IMR-90 (cell line): Measurements from ENCODE around the gene CD99L2. TPM values are rescaled to one million over a fixed set of nuclear protein-coding genes. Genes with fewer than 3 reads are reported as not detected.

Source experiments
- ATAC-seq: fragments of 200-7000 bp; cut with Tn5 transposase; 2 replicates; pipeline ENCODE4 v1.9.1; 2020; ENCODE audit warnings: low read depth, mild to moderate bottlenecking, moderate library complexity
- BruUV-seq: library from RNA; stranded (reverse); fragments of 400-500 nt; replicated peaks from 2 replicates; lab custom pipeline; 2021; lab: Mats Ljungman, UMichigan
- CTCF ChIA-PET: fragments of 300-600 bp; formaldehyde crosslinking; extraction: SDS; loops from one replicate; lab custom pipeline; 2021; ENCODE audit warnings: antibody characterized with exemption; lab: Yijun Ruan, JAX
- POLR2A ChIA-PET: fragments of 300-600 bp; sonication (Branson Sonifier 250); formaldehyde crosslinking; loops from one replicate; lab custom pipeline; 2022; ENCODE audit warnings: antibody characterized with exemption; ENCODE audit not compliant: unreplicated experiment; lab: Charles Lee
- DNase-seq: peaks from one replicate; pipeline ENCODE4 v3.0.0; 2013
- H2AFZ ChIP-seq: replicated peaks from 2 replicates; pipeline ENCODE3; 2013; ENCODE audit warnings: low read length, mild to moderate bottlenecking; ENCODE audit not compliant: poor library complexity
- H2AK5ac ChIP-seq: 2 replicates; pipeline ENCODE4 v1.6.1; 2013; ENCODE audit warnings: low read depth, low read length, inconsistent platforms
- H2AK9ac ChIP-seq: replicated peaks from 2 replicates; pipeline ENCODE3; 2013; ENCODE audit warnings: mild to moderate bottlenecking, low read depth, low read length, moderate library complexity; ENCODE audit not compliant: poor library complexity
- H2BK120ac ChIP-seq: 2 replicates; pipeline ENCODE4 v1.6.1; 2013; ENCODE audit warnings: low read depth, low read length, inconsistent platforms
- H2BK15ac ChIP-seq: 3 replicates; pipeline ENCODE4 v1.6.1; 2013; ENCODE audit warnings: low read depth, low read length, inconsistent platforms
- H2BK20ac ChIP-seq: 2 replicates; pipeline ENCODE4 v1.6.1; 2013; ENCODE audit warnings: low read depth, mild to moderate bottlenecking, inconsistent platforms, low read length, moderate library complexity
- H2BK5ac ChIP-seq: 2 replicates; pipeline ENCODE4 v1.6.1; 2013; ENCODE audit warnings: mild to moderate bottlenecking, low read depth, low read length, inconsistent platforms; ENCODE audit not compliant: poor library complexity, severe bottlenecking
- H3K14ac ChIP-seq: replicated peaks from 2 replicates; pipeline ENCODE4 v1.6.1; 2013; ENCODE audit warnings: low read depth, low read length, inconsistent platforms
- H3K18ac ChIP-seq: 2 replicates; pipeline ENCODE4 v1.6.1; 2013; ENCODE audit warnings: low read depth, low read length, control low read depth
- H3K23ac ChIP-seq: 2 replicates; pipeline ENCODE4 v1.6.1; 2013; ENCODE audit warnings: low read depth, low read length, inconsistent platforms
- H3K27ac ChIP-seq: 2 replicates; pipeline ENCODE4 v1.5.1; 2013; ENCODE audit warnings: mild to moderate bottlenecking, control low read depth, low read length; ENCODE audit not compliant: insufficient read depth
- H3K27me3 ChIP-seq: 2 replicates; pipeline ENCODE4 v1.6.1; 2013; ENCODE audit warnings: low read length; ENCODE audit not compliant: control insufficient read depth, insufficient read depth
- H3K36me3 ChIP-seq: 2 replicates; pipeline ENCODE4 v1.6.1; 2013; ENCODE audit warnings: low read length, mixed read lengths; ENCODE audit not compliant: control insufficient read depth, insufficient read depth
- H3K4ac ChIP-seq: 2 replicates; pipeline ENCODE4 v1.6.1; 2013; ENCODE audit warnings: low read depth, low read length, inconsistent platforms
- H3K4me1 ChIP-seq: 2 replicates; pipeline ENCODE4 v1.6.1; 2013; ENCODE audit warnings: low read length, mixed read lengths; ENCODE audit not compliant: control insufficient read depth, insufficient read depth
- H3K4me2 ChIP-seq: 2 replicates; pipeline ENCODE4 v1.6.1; 2013; ENCODE audit warnings: low read depth, mild to moderate bottlenecking, control low read depth, low read length, moderate library complexity
- H3K4me3 ChIP-seq: 2 replicates; pipeline ENCODE4 v1.5.1; 2013; ENCODE audit warnings: low read depth, mild to moderate bottlenecking, control low read depth, low read length, moderate library complexity; ENCODE audit not compliant: insufficient read depth
- H3K56ac ChIP-seq: 2 replicates; pipeline ENCODE4 v1.6.1; 2013; ENCODE audit warnings: low read length, inconsistent platforms; ENCODE audit not compliant: insufficient read depth; ENCODE audit errors: extremely low read depth
- H3K79me1 ChIP-seq, 2 experiments: 2 replicates each; pipeline ENCODE4 v1.6.1; 2013; ENCODE audit warnings: low read length in 2 of 2, inconsistent platforms in 1 of 2, low read depth in 1 of 2
- H3K9ac ChIP-seq: 2 replicates; pipeline ENCODE4 v1.6.1; 2013; ENCODE audit warnings: low read depth, low read length, control low read depth
- H3K9me1 ChIP-seq: 2 replicates; pipeline ENCODE4 v1.6.1; 2013; ENCODE audit warnings: low read length, inconsistent platforms; ENCODE audit not compliant: insufficient read depth
- H3K9me3 ChIP-seq: 2 replicates; pipeline ENCODE4 v1.6.1; 2013; ENCODE audit warnings: low read length; ENCODE audit not compliant: control insufficient read depth, insufficient read depth
- H4K20me1 ChIP-seq: 2 replicates; pipeline ENCODE4 v1.6.1; 2013; ENCODE audit warnings: low read length, inconsistent platforms; ENCODE audit not compliant: insufficient read depth
- H4K5ac ChIP-seq: 2 replicates; pipeline ENCODE4 v1.6.1; 2013; ENCODE audit warnings: mild to moderate bottlenecking, low read depth, low read length, control low read depth
- H4K8ac ChIP-seq, 2 experiments: 2 replicates each; pipeline ENCODE4 v1.6.1; 2013; ENCODE audit warnings: low read depth in 2 of 2, low read length in 2 of 2, control low read depth in 1 of 2, inconsistent platforms in 1 of 2
- H4K91ac ChIP-seq: 2 replicates; pipeline ENCODE4 v1.6.1; 2013; ENCODE audit warnings: low read depth, low read length, inconsistent platforms; ENCODE audit not compliant: insufficient read depth
- BHLHE40 ChIP-seq: fragments of 150-350 bp; IDR thresholded peaks from 2 replicates; pipeline ENCODE4 v1.6.1; 2016; ENCODE audit warnings: mild to moderate bottlenecking, low read depth, low read length
- CEBPB ChIP-seq: IDR thresholded peaks from 2 replicates; pipeline ENCODE4 v1.6.1; 2012; ENCODE audit warnings: low read depth, low read length, improper control_type of control experiment
- CHD1 ChIP-seq: IDR thresholded peaks from 2 replicates; pipeline ENCODE4 v1.6.1; 2012; ENCODE audit warnings: low read depth, low read length, improper control_type of control experiment
- FOS ChIP-seq: fragments of 150-350 bp; IDR thresholded peaks from 2 replicates; pipeline ENCODE4 v1.6.1; 2016; ENCODE audit warnings: low read depth, low read length
- MAFK ChIP-seq: IDR thresholded peaks from 2 replicates; pipeline ENCODE4 v1.6.1; 2012; ENCODE audit warnings: low read depth, low read length, improper control_type of control experiment
- MXI1 ChIP-seq: IDR thresholded peaks from 2 replicates; pipeline ENCODE4 v1.6.1; 2012; ENCODE audit warnings: low read depth, mild to moderate bottlenecking, low read length, moderate library complexity, borderline replicate concordance
- NFE2L2 ChIP-seq: fragments of 150-350 bp; IDR thresholded peaks from 2 replicates; pipeline ENCODE4 v1.6.1; 2016; ENCODE audit warnings: low read depth, mild to moderate bottlenecking, low read length
- RAD21 ChIP-seq: IDR thresholded peaks from 2 replicates; pipeline ENCODE4 v1.6.1; 2012; ENCODE audit warnings: low read length, improper control_type of control experiment
- RCOR1 ChIP-seq: IDR thresholded peaks from 2 replicates; pipeline ENCODE4 v1.6.1; 2012; ENCODE audit warnings: mild to moderate bottlenecking, low read length, improper control_type of control experiment; ENCODE audit not compliant: insufficient replicate concordance
- RFX5 ChIP-seq: IDR thresholded peaks from 2 replicates; pipeline ENCODE4 v1.8.0; 2012; ENCODE audit warnings: low read depth, mild to moderate bottlenecking, low read length, moderate library complexity
- SMC3 ChIP-seq: fragments of 150-350 bp; IDR thresholded peaks from 2 replicates; pipeline ENCODE4 v1.6.1; 2016; ENCODE audit warnings: low read depth, mild to moderate bottlenecking, antibody characterized with exemption, low read length, moderate library complexity
- WGBS, 2 experiments: methylation state at CpG; one replicate each; pipeline versions ENCODE4 v1.1.5 to v1.1.7; 2013; ENCODE audit warnings: missing lambda C conversion rate in 2 of 2; ENCODE audit not compliant: insufficient read length in 1 of 2; ENCODE audit errors: extremely low coverage in 2 of 2; 5-methylcytosine and 5-hydroxymethylcytosine counted together
- dilution Hi-C: fragments of 300-500 bp; cut with HindIII; formaldehyde crosslinking; loops from one replicate; pipeline ENCODE4 v1.14.3; 2018; ENCODE audit warnings: low sequenced_read_pairs; ENCODE audit not compliant: unreplicated experiment
- in situ Hi-C: fragments of 300-500 bp; cut with MboI; formaldehyde crosslinking; loops from 3 replicates; pipeline ENCODE4 v1.14.3; 2019; ENCODE audit warnings: low sequenced_read_pairs, inconsistent platforms, mixed read lengths
- intact Hi-C: fragments of 100-400 bp; cut with micrococcal nuclease; formaldehyde crosslinking; loops from 2 replicates; pipeline ENCODE4 v1.10.0; 2022
- polyA plus RNA-seq, 3 experiments: library from polyadenylated mRNA; depleted of rRNA; stranded (reverse); fragments of >200 nt; gene quantifications; 2 replicates each; pipeline ENCODE4 v1.2.3, GENCODE V29; 2012; ENCODE audit warnings: low replicate concordance in 1 of 3
- total RNA-seq: library from RNA; depleted of rRNA; stranded (reverse); fragments of >200 nt; gene quantifications from 2 replicates; pipeline ENCODE4 v1.2.3, GENCODE V29; 2012
- TF ChIP-seq, protein P1 (sequence below): fragments of 150-350 bp; IDR thresholded peaks from 2 replicates; pipeline ENCODE4 v1.6.1; 2016; ENCODE audit warnings: low read depth, mild to moderate bottlenecking, low read length, moderate library complexity, borderline replicate concordance
- TF ChIP-seq, protein P2 (sequence below): fragments of 150-350 bp; IDR thresholded peaks from 2 replicates; pipeline ENCODE4 v1.6.1; 2017; ENCODE audit warnings: mild to moderate bottlenecking, antibody characterized with exemption, low read length, low read depth

CD99L2 gene
- total and polyA plus RNA-seq, 2 of the 4 experiments (the other 2 are of a cell fraction), result 17.4 to 41.4 TPM

DNA sequence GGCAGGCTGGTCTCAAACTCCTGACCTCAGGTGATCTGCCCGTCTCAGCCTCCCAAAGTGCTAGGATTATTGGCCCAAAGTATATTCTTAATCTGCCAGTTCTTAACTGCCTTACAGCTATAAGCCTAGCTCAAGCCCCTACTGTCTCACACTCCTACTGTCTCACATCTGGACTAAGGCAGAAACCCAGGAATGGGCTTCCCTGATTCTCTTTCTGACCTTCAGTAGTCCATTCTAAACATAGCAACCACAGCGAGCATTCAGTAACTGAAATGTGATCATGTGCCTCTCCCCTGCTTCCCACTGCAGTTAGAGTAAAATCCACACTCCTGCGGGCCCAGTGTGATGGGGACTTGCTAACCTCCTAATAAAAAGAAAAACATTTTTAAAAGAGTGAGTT, 146.3 kb downstream of the CD99L2 start:
- ATAC-seq, result no peak
- no TSS peak for BruUV-seq

More for the DNA sequence above, 146.3 kb downstream of the CD99L2 start:
- peak; percentile 19 for DNase-seq
- no peak overlapping the region for H3K23ac ChIP-seq
- no peak overlapping the region for H3K18ac ChIP-seq
- no peak overlapping the region for H3K14ac ChIP-seq
- ChIA-PET CTCF (no interaction called here), POLR2A (no interaction called here)
- in situ Hi-C loops, result no loop called here
- dilution Hi-C loops, result no loop called here
- WGBS, 2 experiments, result no CpG with 5 or more reads among the region's 3 CpGs
- H4K5ac ChIP-seq, result no peak overlapping the region
- H2AK5ac ChIP-seq, result no peak overlapping the region
- H2BK15ac ChIP-seq, result no peak overlapping the region
- H4K20me1 ChIP-seq, result no peaks in the 10 kb centered on the region
- H3K9ac ChIP-seq, result no peak overlapping the region
- no peak overlapping the region for H4K91ac ChIP-seq
- H3K4ac ChIP-seq, result no peak overlapping the region
- H3K4me1 ChIP-seq, result no peaks in the 10 kb centered on the region
- H2BK20ac ChIP-seq, result no peak overlapping the region
- no peak overlapping the region for H2BK5ac ChIP-seq
- intact Hi-C loops, result no loop called here
- H3K9me3 ChIP-seq, result no peaks in the 10 kb centered on the region
- no peaks in the 10 kb centered on the region for H3K79me1 ChIP-seq
- no peak overlapping the region for H4K8ac ChIP-seq
- TF ChIP-seq MAFK (no peak), MXI1 (no peak), BHLHE40 (no peak), RCOR1 (no peak), SMC3 (no peak), FOS (no peak), RFX5 (no peak), NFE2L2 (no peak), CHD1 (no peak), CEBPB (no peak), RAD21 (no peak)
- TF ChIP-seq, protein P1, sequence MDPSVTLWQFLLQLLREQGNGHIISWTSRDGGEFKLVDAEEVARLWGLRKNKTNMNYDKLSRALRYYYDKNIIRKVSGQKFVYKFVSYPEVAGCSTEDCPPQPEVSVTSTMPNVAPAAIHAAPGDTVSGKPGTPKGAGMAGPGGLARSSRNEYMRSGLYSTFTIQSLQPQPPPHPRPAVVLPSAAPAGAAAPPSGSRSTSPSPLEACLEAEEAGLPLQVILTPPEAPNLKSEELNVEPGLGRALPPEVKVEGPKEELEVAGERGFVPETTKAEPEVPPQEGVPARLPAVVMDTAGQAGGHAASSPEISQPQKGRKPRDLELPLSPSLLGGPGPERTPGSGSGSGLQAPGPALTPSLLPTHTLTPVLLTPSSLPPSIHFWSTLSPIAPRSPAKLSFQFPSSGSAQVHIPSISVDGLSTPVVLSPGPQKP, result no peak
- TF ChIP-seq, protein P2, sequence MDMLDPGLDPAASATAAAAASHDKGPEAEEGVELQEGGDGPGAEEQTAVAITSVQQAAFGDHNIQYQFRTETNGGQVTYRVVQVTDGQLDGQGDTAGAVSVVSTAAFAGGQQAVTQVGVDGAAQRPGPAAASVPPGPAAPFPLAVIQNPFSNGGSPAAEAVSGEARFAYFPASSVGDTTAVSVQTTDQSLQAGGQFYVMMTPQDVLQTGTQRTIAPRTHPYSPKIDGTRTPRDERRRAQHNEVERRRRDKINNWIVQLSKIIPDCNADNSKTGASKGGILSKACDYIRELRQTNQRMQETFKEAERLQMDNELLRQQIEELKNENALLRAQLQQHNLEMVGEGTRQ, result no peak
- H3K27me3 ChIP-seq, result no peaks in the 10 kb centered on the region
- H3K56ac ChIP-seq, result no peak overlapping the region
- no peak overlapping the region for H2BK120ac ChIP-seq
- H3K9me1 ChIP-seq, result no peaks in the 10 kb centered on the region
- H3K36me3 ChIP-seq, result peaks cover 13% of the 10 kb centered on the region; the same call in 1 of the 2 replicates
- no peak overlapping the region for H3K27ac ChIP-seq
- H3K4me2 ChIP-seq, result no peak overlapping the region
- no peak overlapping the region for H3K4me3 ChIP-seq
- no peak overlapping the region for H2AFZ ChIP-seq
- H2AK9ac ChIP-seq, result no peak overlapping the region
